Stimulated activated CD4-positive, alpha-beta T cell treated with anti-CD3 and anti-CD28 coated beads, Interleukin-12 subunit alpha, Interleukin-12 subunit beta, amount 100 ng/mL, for 24 hours (primary cell): ENCODE measurements around the gene UBN1.

Experiments used
- DNase-seq, 2 experiments: peaks; one replicate each; pipeline ENCODE4 v3.0.0-alpha.2; 2020; ENCODE audit warnings: low read depth in 2 of 2

Gene UBN1

DNA sequence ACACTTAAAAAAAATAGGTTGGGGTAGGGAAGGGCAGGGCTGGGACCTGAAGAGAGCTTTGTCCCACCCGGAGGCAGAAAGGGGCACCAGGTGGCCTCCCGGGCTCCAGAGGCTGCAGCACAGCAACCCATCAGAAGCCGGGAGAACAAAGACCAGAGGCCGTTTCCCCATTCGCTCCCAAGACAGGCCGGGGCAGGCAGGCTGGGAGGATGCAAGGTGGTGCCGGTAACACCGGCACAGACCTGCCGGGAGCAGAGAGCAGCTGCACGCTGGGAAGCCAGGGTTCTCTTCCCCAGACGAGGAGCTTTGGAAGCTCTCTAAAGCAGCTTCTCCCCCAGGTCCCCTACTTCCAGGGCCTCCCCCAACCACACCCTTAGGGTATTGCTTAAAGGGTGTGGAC, 84.1 kb downstream of the UBN1 start:
- DNase-seq = no peak
